Heart left ventricle (tissue), 16 donors: ENCODE data around the gene PPM1D. TPM values are rescaled to one million over a fixed set of nuclear protein-coding genes. Genes with fewer than 3 reads are reported as not detected.
A peak's percentile ranks its signal among the peaks of the same experiment; 100 is the strongest.

Experiments
- ATAC-seq, 4 donors: fragments of 200-7000 bp; cut with Tn5 transposase; one replicate each; pipeline ENCODE4 v1.9.1; 2020 to 2022; ENCODE audit warnings: moderate library complexity in 4 of 4, mild to moderate bottlenecking in 3 of 4, moderate number of reproducible peaks in 1 of 4
- DNase-seq, 5 donors: peaks; one replicate each; pipeline ENCODE4 v3.0.0-alpha.2; 2020
- H3K27ac ChIP-seq, 12 donors: fragments of 200-600 bp; sonication (generic) in 4 of 12; one replicate each; pipeline versions ENCODE4 v1.5.0 to v1.8.0; 2016 to 2022; ENCODE audit warnings: mild to moderate bottlenecking in 2 of 12
- H3K27me3 ChIP-seq, 9 donors: fragments of 200-600 bp; sonication (generic) in 2 of 9; one replicate each; pipeline versions ENCODE4 v1.5.1 to v1.8.0; 2016 to 2022; ENCODE audit warnings: mild to moderate bottlenecking in 3 of 9
- H3K36me3 ChIP-seq, 9 donors: fragments of 200-600 bp; sonication (generic) in 2 of 9; one replicate each; pipeline versions ENCODE4 v1.5.0 to v1.8.0; 2018 to 2022; ENCODE audit warnings: mild to moderate bottlenecking in 2 of 9
- H3K4me1 ChIP-seq, 12 donors: fragments of 200-600 bp; sonication (generic) in 4 of 12; one replicate each; pipeline versions ENCODE4 v1.5.0 to v1.8.0; 2016 to 2022; ENCODE audit warnings: mild to moderate bottlenecking in 3 of 12
- H3K4me3 ChIP-seq, 12 donors: fragments of 200-600 bp; sonication (generic) in 4 of 12; one replicate each; pipeline versions ENCODE4 v1.5.0 to v1.8.0; 2017 to 2022; ENCODE audit warnings: mild to moderate bottlenecking in 9 of 12, moderate library complexity in 4 of 12
- H3K9me3 ChIP-seq, 12 donors: fragments of 200-600 bp; sonication (generic) in 4 of 12; one replicate each; pipeline versions ENCODE4 v1.5.0 to v1.8.0; 2016 to 2022; ENCODE audit warnings: mild to moderate bottlenecking in 1 of 12
- POLR2A ChIP-seq, 2 donors: fragments of 450-650 bp; IDR thresholded peaks; one replicate each; pipeline ENCODE4 v1.6.1; 2017; ENCODE audit warnings: antibody characterized with exemption in 2 of 2, mild to moderate bottlenecking in 2 of 2, moderate library complexity in 2 of 2
- WGBS, 4 donors: extraction: QIAGEN DNeasy Blood & Tissue Kit in 2 of 4; methylation state at CpG; one replicate each; pipeline versions ENCODE4 v1.1.5 to v1.1.7; 2013 to 2018; 5-methylcytosine and 5-hydroxymethylcytosine counted together
- intact Hi-C, 10 donors: fragments of 100-400 bp; cut with DNase I; formaldehyde crosslinking; loops; one replicate each; pipeline versions ENCODE4 v1.11.1 to v1.14.2; 2022
- polyA plus RNA-seq, 2 donors: library from polyadenylated mRNA; stranded (reverse); fragments of 200-250 nt; gene quantifications; one replicate each; pipeline ENCODE4 v1.2.3, GENCODE V29; 2013
- total RNA-seq, 9 donors: library from RNA; depleted of rRNA in 2 of 9; stranded (reverse); fragments of >200 nt in 2 of 9; fragmentation: NEBNext Ultra II Directional in 3 of 9; extraction: Animal tissue kit (Norgen Biotek cat#: 25700) in 3 of 9; gene quantifications; one replicate each; pipeline versions ENCODE4 v1.1.0 to v1.2.4, GENCODE V29; 2016 to 2023
- TF ChIP-seq, protein P1 (sequence below), 12 donors: fragments of 200-600 bp; sonication (generic) in 4 of 12; IDR thresholded peaks; one replicate each; pipeline versions ENCODE4 v1.5.0 to v1.8.0; 2018 to 2022; ENCODE audit warnings: antibody characterized with exemption in 12 of 12, mild to moderate bottlenecking in 5 of 12
- donor health status: ischemic (EF 13 %, LVEDD 7.1; RV severe dilation, severe dysfunction).
- donor health status: healthy with polysubstance abuse.
- donor health status: DM: no; HTN: yes; CAD: no.
- donor health status: DM: no; HTN: no; CAD: no.
- donor health status: ischemic (EF 25% LVEDD 6.9; RV normal size, moderate dysfunction).
- donor health status: ischemic (EF 25% LVEDD 5.7; RV mildly dilated, moderate dysfunction).
- donor health status: healthy.
- donor health status: DM: yes; HTN: yes; CAD: no.
- donor health status: ischemic (EF 35%, LVEDD 5.7; RV mildly dilated, moderate dysfunction).
- donor health status: nonischemic (EF 11% LVEDD 7.7; RV severe dilation, severe dysfunction).
- donor health status: DM: yes; HTN: yes; CAD: no.
- donor health status: PGD.
- donor health status: ischemic (EF 29% LVEDD 5.4; RV normal size, mild dysfunction).
- donor health status: nonischemic (EF 23%, LVEDD 6.1; RV moderate dilation, normal function).

The PPM1D gene
- total and polyA plus RNA-seq, 11 donors = 1.9 to 11.4 (median 7.4) TPM

DNA sequence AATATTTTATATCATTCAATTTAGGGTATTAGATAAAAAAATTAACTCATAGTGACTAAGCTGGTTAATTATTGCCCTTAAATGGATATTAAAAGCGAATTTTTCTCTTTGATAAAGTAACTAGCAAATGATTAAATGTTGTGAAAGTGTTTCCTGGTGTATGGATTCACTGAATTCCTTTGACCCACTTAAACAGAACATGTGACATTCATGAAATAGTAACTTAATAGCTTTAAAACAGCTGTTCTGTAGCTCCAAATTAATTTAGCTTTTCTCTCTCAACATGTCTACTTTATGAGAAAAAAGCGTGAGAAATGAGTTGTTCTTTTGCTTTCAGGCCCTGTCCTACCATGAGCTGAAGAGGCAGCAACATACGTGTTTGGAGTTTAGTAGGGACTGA lies 37.6 kb upstream of the PPM1D start:
- Histone ChIP-seq H3K4me1 (no peaks in the 10 kb centered on the region), H3K4me3 (no peak overlapping the region), H3K9me3 (no peaks in the 10 kb centered on the region), H3K27me3 (no peaks in the 10 kb centered on the region), H3K27ac (no peak overlapping the region), H3K36me3 (no peaks in the 10 kb centered on the region)
- intact Hi-C loops = no loop called here
- ATAC-seq (no peak), DNase-seq (no peak)
- WGBS, 4 donors = 71 to 80% (median 78%) methylated on average over 3 of the region's 3 CpGs
- TF ChIP-seq, protein P1, sequence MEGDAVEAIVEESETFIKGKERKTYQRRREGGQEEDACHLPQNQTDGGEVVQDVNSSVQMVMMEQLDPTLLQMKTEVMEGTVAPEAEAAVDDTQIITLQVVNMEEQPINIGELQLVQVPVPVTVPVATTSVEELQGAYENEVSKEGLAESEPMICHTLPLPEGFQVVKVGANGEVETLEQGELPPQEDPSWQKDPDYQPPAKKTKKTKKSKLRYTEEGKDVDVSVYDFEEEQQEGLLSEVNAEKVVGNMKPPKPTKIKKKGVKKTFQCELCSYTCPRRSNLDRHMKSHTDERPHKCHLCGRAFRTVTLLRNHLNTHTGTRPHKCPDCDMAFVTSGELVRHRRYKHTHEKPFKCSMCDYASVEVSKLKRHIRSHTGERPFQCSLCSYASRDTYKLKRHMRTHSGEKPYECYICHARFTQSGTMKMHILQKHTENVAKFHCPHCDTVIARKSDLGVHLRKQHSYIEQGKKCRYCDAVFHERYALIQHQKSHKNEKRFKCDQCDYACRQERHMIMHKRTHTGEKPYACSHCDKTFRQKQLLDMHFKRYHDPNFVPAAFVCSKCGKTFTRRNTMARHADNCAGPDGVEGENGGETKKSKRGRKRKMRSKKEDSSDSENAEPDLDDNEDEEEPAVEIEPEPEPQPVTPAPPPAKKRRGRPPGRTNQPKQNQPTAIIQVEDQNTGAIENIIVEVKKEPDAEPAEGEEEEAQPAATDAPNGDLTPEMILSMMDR (IDR thresholded peaks at IDR 0.05) = no peak
- TF ChIP-seq POLR2A (IDR thresholded peaks at IDR 0.05) = no peak

DNA sequence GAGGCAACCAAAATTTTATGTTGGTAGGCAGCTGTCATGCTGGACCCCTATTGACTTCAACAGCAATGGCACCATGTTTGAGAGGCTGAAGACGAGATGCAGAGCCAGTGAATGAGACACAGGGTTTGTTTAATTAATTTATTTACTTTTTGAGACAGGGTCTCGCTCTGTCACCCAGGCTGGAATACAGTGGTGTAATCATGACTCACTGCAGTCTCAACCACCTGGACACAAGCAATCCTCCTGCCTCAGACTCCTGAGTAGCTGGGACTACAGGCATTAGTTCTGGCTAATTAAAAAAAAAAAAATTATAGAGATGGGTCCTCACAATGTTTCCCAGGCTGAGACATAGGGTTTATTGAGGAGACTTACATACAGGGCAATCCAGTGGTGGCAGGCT lies 36.2 kb upstream of the PPM1D start:
- Histone ChIP-seq H3K27ac (no peak overlapping the region), H3K36me3 (no peaks in the 10 kb centered on the region), H3K4me1 (no peaks in the 10 kb centered on the region), H3K4me3 (no peak overlapping the region), H3K9me3 (no peaks in the 10 kb centered on the region), H3K27me3 (no peaks in the 10 kb centered on the region)
- intact Hi-C loops = no loop called here
- no peak for ATAC-seq
- no peak for TF ChIP-seq POLR2A (IDR thresholded peaks at IDR 0.05)
- TF ChIP-seq, protein P1 (IDR thresholded peaks at IDR 0.05) = no peak
- no peak for DNase-seq
- 85 to 91% (median 89%) methylated on average over 2 of the region's 2 CpGs for WGBS, 4 donors

DNA sequence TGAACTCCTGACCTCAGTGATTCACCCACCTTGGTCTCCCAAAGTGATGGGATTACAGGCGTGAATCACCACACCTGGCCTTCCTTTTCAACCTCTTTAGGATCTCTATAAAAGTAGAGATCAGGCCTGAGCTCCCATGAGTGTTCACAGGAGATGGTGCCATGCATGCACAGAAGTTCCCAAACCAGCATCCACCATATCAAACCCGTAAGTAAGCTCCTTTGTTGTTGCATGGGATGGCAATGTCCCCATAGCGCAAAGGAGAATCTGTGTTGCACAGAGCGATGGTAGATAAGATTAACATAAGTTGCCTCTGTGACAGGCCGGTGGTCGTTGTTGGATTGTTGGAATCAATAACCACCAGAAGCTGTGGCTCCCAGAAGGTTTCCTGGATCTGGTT lies 34.8 kb upstream of the PPM1D start:
- Histone ChIP-seq H3K4me1 (peaks cover 0 to 7% (median 0%) of the 10 kb centered on the region in 12 donors), H3K27me3 (no peaks in the 10 kb centered on the region), H3K36me3 (no peaks in the 10 kb centered on the region), H3K9me3 (no peaks in the 10 kb centered on the region), H3K4me3 (no peak overlapping the region), H3K27ac (no peak overlapping the region)
- intact Hi-C loops = loop anchor here in 1 of 10 donors (5.0 kb wide), 1 partner anchor 38 kb away; the partner anchor contains the start of gene APPBP2
- WGBS, 4 donors = 86 to 95% (median 89%) methylated on average over 6 of the region's 6 CpGs
- ATAC-seq = no peak
- no peak for DNase-seq
- TF ChIP-seq, protein P1 (IDR thresholded peaks at IDR 0.05) = no peak
- no peak for TF ChIP-seq POLR2A (IDR thresholded peaks at IDR 0.05)

DNA sequence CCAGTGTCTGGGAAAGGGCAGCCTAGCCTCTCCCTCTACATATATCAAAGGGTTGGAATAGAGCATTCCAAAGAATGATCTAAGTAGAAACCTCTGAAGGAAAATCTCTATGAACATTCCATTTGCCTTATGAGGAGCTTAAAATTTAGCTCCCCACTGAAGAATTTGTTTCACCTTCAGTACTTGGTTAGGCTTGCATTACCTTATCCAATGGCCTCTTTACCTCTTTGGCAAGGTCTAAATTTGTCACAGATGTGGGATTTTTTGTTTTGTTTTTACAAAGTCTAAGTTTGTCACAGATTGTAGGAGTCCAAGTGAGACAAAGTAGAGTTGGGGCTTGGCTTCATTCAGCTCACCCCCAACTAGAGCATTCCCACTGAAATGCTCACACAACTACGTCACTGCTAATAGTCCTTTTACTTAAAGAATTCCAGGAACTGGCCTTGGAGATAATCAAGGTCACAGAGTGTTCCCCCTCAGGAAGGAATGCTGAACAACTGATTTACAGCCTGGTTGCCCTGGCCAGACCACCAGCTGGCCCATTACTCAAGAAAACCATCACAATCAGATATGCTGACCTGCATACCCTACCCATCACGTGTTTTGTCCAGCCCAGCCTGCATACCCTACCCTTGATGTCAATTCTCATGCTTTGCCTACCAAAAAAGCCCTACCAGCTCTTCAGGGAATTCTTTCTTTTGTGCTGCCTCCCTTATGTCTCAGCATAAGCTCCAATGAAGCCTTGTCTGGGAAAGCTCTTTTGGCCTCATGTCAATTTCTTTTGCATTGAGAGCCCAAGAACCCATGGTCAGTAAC lies 26.5 kb upstream of the PPM1D start:
- Histone ChIP-seq H3K27me3 (no peaks in the 10 kb centered on the region), H3K9me3 (no peaks in the 10 kb centered on the region), H3K27ac (peak overlapping the region; percentile 50 to 82 (median 71)), H3K4me3 (no peak overlapping the region), H3K36me3 (no peaks in the 10 kb centered on the region), H3K4me1 (peaks cover 2 to 72% (median 21%) of the 10 kb centered on the region in 12 donors)
- TF ChIP-seq POLR2A (IDR thresholded peaks at IDR 0.05) = peak in 1 of 2 donors; percentile 19
- TF ChIP-seq, protein P1 (IDR thresholded peaks at IDR 0.05) = no peak
- peak; percentile 59 to 77 (median 68) for ATAC-seq
- 29 to 49% (median 39%) methylated on average over 2 of the region's 2 CpGs for WGBS, 4 donors
- intact Hi-C loops = loop anchor here in 4 of 10 donors (2.0 to 5.0 kb wide), 2 partner anchors 27 to 46 kb away; partner anchors contain the start of genes APPBP2 (in 3 of the 4) and PPM1D (in 1 of the 4)
- DNase-seq = peak in 2 of 5 donors; percentile 23 to 51
